Type B pancreatic cell (in vitro differentiated cells): ENCODE data around the gene ENKUR. TPM values are rescaled to one million over a fixed set of nuclear protein-coding genes. Genes with fewer than 3 reads are reported as not detected.

Source experiments
- DNase-seq: peaks from one replicate; pipeline ENCODE4 v3.0.0; 2021; ENCODE audit warnings: mixed read lengths; ENCODE audit not compliant: unreplicated experiment; ENCODE audit errors: extremely low spot score
- H3K27ac Mint-ChIP-seq: 2 replicates; pipeline ENCODE4 v1.8.0; 2021; ENCODE audit warnings: mild to moderate bottlenecking, mixed read lengths
- H3K27me3 Mint-ChIP-seq: 2 replicates; pipeline ENCODE4 v1.8.0; 2021; ENCODE audit warnings: mixed read lengths
- H3K36me3 Mint-ChIP-seq: 2 replicates; pipeline ENCODE4 v1.8.0; 2021; ENCODE audit warnings: mixed read lengths
- H3K4me1 Mint-ChIP-seq: one replicate; pipeline ENCODE4 v1.8.0; 2021; ENCODE audit warnings: mixed read lengths; ENCODE audit not compliant: unreplicated experiment
- H3K4me3 Mint-ChIP-seq: 2 replicates; pipeline ENCODE4 v1.8.0; 2021; ENCODE audit warnings: mild to moderate bottlenecking, mixed read lengths
- H3K9me3 Mint-ChIP-seq: 2 replicates; pipeline ENCODE4 v1.8.0; 2021; ENCODE audit warnings: mixed read lengths
- total RNA-seq: library from RNA; stranded (reverse); gene quantifications from 2 replicates; pipeline ENCODE4 v1.2.1, GENCODE V29; 2021; ENCODE audit warnings: low replicate concordance
- TF ChIP-seq, protein P1 (sequence below): fragments of 200-600 bp; sonication (generic); conservative IDR thresholded peaks from 2 replicates; pipeline ENCODE4 v1.5.0; 2021; ENCODE audit warnings: antibody characterized with exemption, mild to moderate bottlenecking

ENKUR gene
- total RNA-seq, 1 donor from 2014 or later, result 7.2 TPM

DNA sequence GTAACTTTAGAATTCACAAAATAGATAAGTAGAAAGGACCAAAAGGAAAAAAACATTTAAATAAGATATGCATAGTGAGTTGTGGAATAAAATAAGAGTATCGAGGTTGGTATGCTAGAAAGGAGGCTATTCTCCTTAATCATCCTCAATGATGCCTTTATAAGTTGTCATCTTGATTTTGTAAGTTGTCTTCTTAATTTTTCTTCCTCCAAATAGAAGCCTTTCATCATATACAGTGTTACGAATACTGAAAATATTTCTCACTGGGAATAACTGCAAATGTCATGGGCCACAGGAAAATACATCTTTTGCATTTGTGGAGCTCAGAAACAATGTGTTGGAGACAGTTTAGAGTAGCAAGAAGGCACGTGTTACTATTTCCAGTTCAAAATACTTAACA lies 32.0 kb downstream of the ENKUR start:
- H3K4me1 Mint-ChIP-seq, result no peaks in the 10 kb centered on the region
- TF ChIP-seq, protein P1, sequence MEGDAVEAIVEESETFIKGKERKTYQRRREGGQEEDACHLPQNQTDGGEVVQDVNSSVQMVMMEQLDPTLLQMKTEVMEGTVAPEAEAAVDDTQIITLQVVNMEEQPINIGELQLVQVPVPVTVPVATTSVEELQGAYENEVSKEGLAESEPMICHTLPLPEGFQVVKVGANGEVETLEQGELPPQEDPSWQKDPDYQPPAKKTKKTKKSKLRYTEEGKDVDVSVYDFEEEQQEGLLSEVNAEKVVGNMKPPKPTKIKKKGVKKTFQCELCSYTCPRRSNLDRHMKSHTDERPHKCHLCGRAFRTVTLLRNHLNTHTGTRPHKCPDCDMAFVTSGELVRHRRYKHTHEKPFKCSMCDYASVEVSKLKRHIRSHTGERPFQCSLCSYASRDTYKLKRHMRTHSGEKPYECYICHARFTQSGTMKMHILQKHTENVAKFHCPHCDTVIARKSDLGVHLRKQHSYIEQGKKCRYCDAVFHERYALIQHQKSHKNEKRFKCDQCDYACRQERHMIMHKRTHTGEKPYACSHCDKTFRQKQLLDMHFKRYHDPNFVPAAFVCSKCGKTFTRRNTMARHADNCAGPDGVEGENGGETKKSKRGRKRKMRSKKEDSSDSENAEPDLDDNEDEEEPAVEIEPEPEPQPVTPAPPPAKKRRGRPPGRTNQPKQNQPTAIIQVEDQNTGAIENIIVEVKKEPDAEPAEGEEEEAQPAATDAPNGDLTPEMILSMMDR, result no peak
- no peaks in the 10 kb centered on the region for H3K36me3 Mint-ChIP-seq
- no peaks in the 10 kb centered on the region for H3K9me3 Mint-ChIP-seq
- no peaks in the 10 kb centered on the region for H3K27me3 Mint-ChIP-seq
- H3K27ac Mint-ChIP-seq, result no peak overlapping the region
- H3K4me3 Mint-ChIP-seq, result no peak overlapping the region
- DNase-seq, result no peak

GRCh38 chr10:24983130-24983529 lies 32.8 kb downstream of the ENKUR start:
- Mint-ChIP-seq H3K4me3 (no peak overlapping the region), H3K9me3 (no peaks in the 10 kb centered on the region), H3K4me1 (no peaks in the 10 kb centered on the region), H3K27me3 (no peaks in the 10 kb centered on the region), H3K27ac (no peak overlapping the region), H3K36me3 (no peaks in the 10 kb centered on the region)
- TF ChIP-seq, protein P1, result no peak
- DNase-seq, result no peak

DNA sequence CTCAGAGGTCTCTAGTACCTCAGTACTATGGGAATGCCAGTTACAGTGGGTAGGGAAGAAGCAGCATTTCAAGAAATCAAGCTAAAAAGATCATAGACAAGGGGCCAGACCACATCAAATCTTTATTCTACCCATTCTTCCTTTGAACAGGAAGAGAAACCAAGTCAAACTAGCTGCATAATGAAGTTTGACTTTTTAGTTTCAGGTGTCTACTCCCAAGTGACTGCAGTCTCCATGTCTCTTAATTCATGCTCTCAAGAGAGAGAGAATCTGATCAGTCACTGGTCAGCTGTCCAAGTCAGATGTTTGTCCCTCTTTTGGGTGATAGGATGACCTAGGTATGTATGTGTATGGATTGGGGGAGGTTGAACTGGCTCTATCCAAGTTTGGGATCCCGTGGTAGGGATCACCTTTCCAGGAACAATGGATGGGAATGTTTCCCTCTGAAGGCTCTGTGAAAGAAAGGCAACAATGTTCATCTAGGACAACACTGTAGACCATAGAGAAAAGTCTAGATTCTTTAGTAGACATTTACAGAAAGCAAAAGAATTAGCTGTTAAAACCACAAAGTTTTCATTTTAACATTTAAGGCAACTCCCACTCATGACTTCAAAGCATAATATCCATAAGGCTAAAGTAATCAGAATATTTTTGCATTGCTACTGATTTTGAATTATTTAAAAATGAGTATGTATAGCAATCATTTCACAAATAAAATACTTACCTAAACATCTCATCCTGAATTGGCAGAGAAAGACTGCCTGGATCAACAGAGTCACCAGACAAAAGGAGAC lies 33.4 kb downstream of the ENKUR start:
- Mint-ChIP-seq H3K27ac (no peak overlapping the region), H3K4me1 (no peaks in the 10 kb centered on the region), H3K27me3 (no peaks in the 10 kb centered on the region), H3K4me3 (no peak overlapping the region), H3K9me3 (no peaks in the 10 kb centered on the region), H3K36me3 (no peaks in the 10 kb centered on the region)
- TF ChIP-seq, protein P1, result no peak
- no peak for DNase-seq

GRCh38 chr10:24981161-24981710 lies 34.7 kb downstream of the ENKUR start:
- no peaks in the 10 kb centered on the region for H3K27me3 Mint-ChIP-seq
- H3K9me3 Mint-ChIP-seq, result no peaks in the 10 kb centered on the region
- DNase-seq, result no peak
- H3K27ac Mint-ChIP-seq, result no peak overlapping the region
- TF ChIP-seq, protein P1, result no peak
- no peaks in the 10 kb centered on the region for H3K4me1 Mint-ChIP-seq
- H3K36me3 Mint-ChIP-seq, result no peaks in the 10 kb centered on the region
- no peak overlapping the region for H3K4me3 Mint-ChIP-seq

DNA sequence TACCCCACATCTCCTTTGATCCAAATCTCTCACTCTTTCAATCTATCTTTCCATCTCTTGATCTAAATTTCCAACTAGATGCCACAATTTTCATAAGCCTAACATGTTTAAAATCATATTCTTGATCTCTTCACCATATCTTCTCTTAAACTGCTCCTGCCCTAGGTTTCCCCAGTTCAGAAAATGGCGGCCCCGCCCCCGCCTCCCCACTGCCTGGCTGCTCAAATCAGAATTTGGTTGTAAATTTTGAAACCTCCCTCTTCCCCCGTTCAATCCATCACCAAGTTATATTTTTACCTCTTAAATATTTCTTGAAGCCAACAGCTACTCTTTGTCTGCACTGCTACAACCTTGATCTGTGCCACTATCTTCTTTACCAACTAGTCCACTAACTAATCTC lies 36.3 kb downstream of the ENKUR start:
- DNase-seq, result no peak
- Mint-ChIP-seq H3K27ac (no peak overlapping the region), H3K36me3 (no peaks in the 10 kb centered on the region), H3K4me3 (no peak overlapping the region), H3K4me1 (no peaks in the 10 kb centered on the region), H3K9me3 (no peaks in the 10 kb centered on the region), H3K27me3 (no peaks in the 10 kb centered on the region)
- TF ChIP-seq, protein P1, result no peak
